H9 (cell line): ENCODE measurements around the gene DGUOK. TPM values are rescaled to one million over a fixed set of nuclear protein-coding genes. Genes with fewer than 3 reads are reported as not detected.

ENCODE experiments used
- DNase-seq: peaks from one replicate; pipeline ENCODE4 v3.0.0-alpha.2; 2017
- H2AFZ ChIP-seq: one replicate; pipeline ENCODE4 v1.6.1; 2013; ENCODE audit warnings: mild to moderate bottlenecking, low read length, control low read depth, moderate library complexity
- H2AK5ac ChIP-seq: 2 replicates; pipeline ENCODE4 v1.6.1; 2013; ENCODE audit warnings: low read length, control low read depth, mixed read lengths; ENCODE audit not compliant: insufficient read length
- H2BK120ac ChIP-seq: one replicate; pipeline ENCODE4 v1.6.1; 2013; ENCODE audit warnings: low read depth, mild to moderate bottlenecking, low read length, control low read depth, inconsistent platforms; ENCODE audit not compliant: poor library complexity, severe bottlenecking
- H2BK12ac ChIP-seq: 2 replicates; pipeline ENCODE4 v1.6.1; 2013; ENCODE audit warnings: low read length, control low read depth, mixed read lengths, low read depth; ENCODE audit not compliant: insufficient read length
- H2BK15ac ChIP-seq: 2 replicates; pipeline ENCODE4 v1.6.1; 2013; ENCODE audit warnings: low read depth, low read length, control low read depth
- H2BK20ac ChIP-seq: one replicate; pipeline ENCODE4 v1.6.1; 2013; ENCODE audit warnings: low read depth, mild to moderate bottlenecking, low read length, control low read depth, inconsistent platforms; ENCODE audit not compliant: poor library complexity, severe bottlenecking
- H2BK5ac ChIP-seq: 2 replicates; pipeline ENCODE4 v1.6.1; 2013; ENCODE audit warnings: low read length, control low read depth, mixed read lengths; ENCODE audit not compliant: insufficient read length
- H3K14ac ChIP-seq: 2 replicates; pipeline ENCODE4 v1.6.1; 2013; ENCODE audit warnings: low read length, control low read depth; ENCODE audit not compliant: insufficient read depth
- H3K18ac ChIP-seq: 2 replicates; pipeline ENCODE4 v1.6.1; 2013; ENCODE audit warnings: low read depth, mild to moderate bottlenecking, mixed read lengths, low read length, control low read depth; ENCODE audit not compliant: insufficient read length
- H3K23ac ChIP-seq: 2 replicates; pipeline ENCODE4 v1.6.1; 2013; ENCODE audit warnings: low read length, control low read depth, mixed read lengths, low read depth; ENCODE audit not compliant: insufficient read length
- H3K23me2 ChIP-seq: 2 replicates; pipeline ENCODE4 v1.6.1; 2013; ENCODE audit warnings: low read depth, mild to moderate bottlenecking, mixed read lengths, low read length, control low read depth; ENCODE audit not compliant: insufficient read length, poor library complexity, severe bottlenecking
- H3K27ac ChIP-seq: 2 replicates; pipeline ENCODE4 v1.5.1; 2013; ENCODE audit warnings: low read length, control low read depth, mixed read lengths, low read depth; ENCODE audit not compliant: insufficient read length
- H3K27me3 ChIP-seq: 2 replicates; pipeline ENCODE4 v1.6.1; 2013; ENCODE audit warnings: low read length, control low read depth, inconsistent platforms; ENCODE audit not compliant: insufficient read depth
- H3K4ac ChIP-seq: 2 replicates; pipeline ENCODE4 v1.6.1; 2013; ENCODE audit warnings: low read depth, mild to moderate bottlenecking, control low read depth, inconsistent platforms, low read length, moderate library complexity
- H3K4me1 ChIP-seq: 2 replicates; pipeline ENCODE4 v1.6.1; 2013; ENCODE audit warnings: low read length, control low read depth, inconsistent platforms; ENCODE audit not compliant: insufficient read depth
- H3K4me2 ChIP-seq: 2 replicates; pipeline ENCODE4 v1.6.1; 2013; ENCODE audit warnings: low read length, control low read depth, mixed read lengths; ENCODE audit not compliant: insufficient read length, insufficient read depth
- H3K56ac ChIP-seq: 2 replicates; pipeline ENCODE4 v1.6.1; 2013; ENCODE audit warnings: low read depth, mild to moderate bottlenecking, mixed read lengths, low read length, control low read depth; ENCODE audit not compliant: insufficient read length
- H3K79me1 ChIP-seq: 2 replicates; pipeline ENCODE4 v1.6.1; 2013; ENCODE audit warnings: low read depth, mild to moderate bottlenecking, moderate library complexity, low read length, control low read depth, inconsistent platforms; ENCODE audit not compliant: insufficient read depth, poor library complexity, severe bottlenecking
- H3K79me2 ChIP-seq: 2 replicates; pipeline ENCODE4 v1.6.1; 2013; ENCODE audit warnings: low read length, control low read depth, inconsistent platforms; ENCODE audit not compliant: insufficient read depth
- H3K9ac ChIP-seq: 2 replicates; pipeline ENCODE4 v1.6.1; 2013; ENCODE audit warnings: low read length, control low read depth, mixed read lengths; ENCODE audit not compliant: insufficient read length; ENCODE audit errors: extremely low read depth
- H3K9me3 ChIP-seq: one replicate; pipeline ENCODE4 v1.6.1; 2013; ENCODE audit warnings: low read depth, low read length, inconsistent platforms; ENCODE audit not compliant: control insufficient read depth
- H3T11ph ChIP-seq: one replicate; pipeline ENCODE4 v1.6.1; 2013; ENCODE audit warnings: mild to moderate bottlenecking, low read length, control low read depth, inconsistent platforms
- H4K20me1 ChIP-seq: one replicate; pipeline ENCODE4 v1.6.1; 2013; ENCODE audit not compliant: control insufficient read depth, insufficient read length, insufficient read depth
- H4K5ac ChIP-seq: 2 replicates; pipeline ENCODE4 v1.6.1; 2013; ENCODE audit warnings: low read depth, mild to moderate bottlenecking, mixed read lengths, low read length, control low read depth; ENCODE audit not compliant: insufficient read length
- H4K8ac ChIP-seq: replicated peaks from 2 replicates; pipeline ENCODE4 v1.6.1; 2013; ENCODE audit warnings: low read length, control low read depth, mixed read lengths, low read depth; ENCODE audit not compliant: insufficient read length
- H4K91ac ChIP-seq: 2 replicates; pipeline ENCODE4 v1.6.1; 2013; ENCODE audit warnings: low read depth, mild to moderate bottlenecking, moderate library complexity, mixed read lengths, low read length, control low read depth; ENCODE audit not compliant: insufficient read length
- H3K27ac Mint-ChIP-seq, 3 experiments: 2 replicates in 2 of 3; 3 replicates in 1 of 3; pipeline ENCODE4 v1.8.0; 2020 to 2021; ENCODE audit warnings: mixed read lengths in 3 of 3, mild to moderate bottlenecking in 1 of 3, moderate library complexity in 1 of 3
- H3K27me3 Mint-ChIP-seq: 2 replicates; pipeline ENCODE4 v1.8.0; 2021; ENCODE audit warnings: low read depth, mild to moderate bottlenecking, moderate library complexity, mixed read lengths
- H3K36me3 Mint-ChIP-seq, 3 experiments: 2 replicates in 2 of 3; 3 replicates in 1 of 3; pipeline ENCODE4 v1.8.0; 2020 to 2021; ENCODE audit warnings: low read depth in 3 of 3, mixed read lengths in 3 of 3; ENCODE audit not compliant: insufficient read depth in 1 of 3
- H3K4me1 Mint-ChIP-seq, 2 experiments: 2 replicates each; pipeline ENCODE4 v1.8.0; 2020; ENCODE audit warnings: mixed read lengths in 2 of 2
- H3K4me3 Mint-ChIP-seq, 2 experiments: 2 replicates in 1 of 2; 3 replicates in 1 of 2; pipeline ENCODE4 v1.8.0; 2020 to 2021; ENCODE audit warnings: mild to moderate bottlenecking in 2 of 2, mixed read lengths in 2 of 2, moderate library complexity in 1 of 2
- H3K9me3 Mint-ChIP-seq, 2 experiments: 2 replicates in 1 of 2; 3 replicates in 1 of 2; pipeline ENCODE4 v1.8.0; 2020; ENCODE audit warnings: mild to moderate bottlenecking in 2 of 2, mixed read lengths in 2 of 2, moderate library complexity in 1 of 2
- WGBS: extraction: QIAGEN DNeasy Blood & Tissue Kit; methylation state at CpG from one replicate; pipeline ENCODE4 v1.1.7; 2013; ENCODE audit warnings: missing lambda C conversion rate, low lambda C conversion rate, mixed read lengths; ENCODE audit not compliant: insufficient read length; ENCODE audit errors: extremely low coverage; 5-methylcytosine and 5-hydroxymethylcytosine counted together
- total RNA-seq: library from RNA; stranded (reverse); gene quantifications from 2 replicates; pipeline ENCODE4 v1.2.1, GENCODE V29; 2021
- TF ChIP-seq, protein P1 (sequence below): fragments of 200-600 bp; sonication (generic); conservative IDR thresholded peaks from 3 replicates; pipeline ENCODE4 v1.8.0; 2021; ENCODE audit warnings: antibody characterized with exemption, mild to moderate bottlenecking

The DGUOK gene
- total RNA-seq, 1 experiment from 2014 or later: 98.5 TPM

DNA sequence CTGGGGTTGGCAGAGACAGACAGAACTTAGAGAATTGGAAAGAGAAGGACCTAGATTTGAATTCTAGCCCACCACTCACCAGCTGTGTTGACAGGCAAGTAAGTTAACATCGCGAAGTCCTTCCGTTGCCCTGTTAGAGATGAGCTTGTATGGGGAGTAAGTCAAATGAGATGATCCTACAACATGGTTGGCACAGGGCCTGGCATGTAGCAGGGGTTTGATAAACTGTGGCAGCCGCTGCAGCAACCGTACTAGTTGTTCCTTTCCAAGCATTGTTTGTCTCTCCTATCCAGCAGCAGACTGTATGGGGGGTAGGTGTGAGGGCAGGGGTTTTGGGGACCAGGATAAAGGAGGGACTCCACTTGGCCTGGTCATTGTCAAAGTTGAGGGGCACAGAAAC is 74.0 kb downstream of the DGUOK start:
- Histone ChIP-seq H3K4me1 (peaks cover 4% of the 10 kb centered on the region; the same call in 1 of the 2 replicates), H3K27ac (no peak overlapping the region), H2BK120ac (no peak overlapping the region), H3K56ac (no peak overlapping the region), H3K9me3 (no peaks in the 10 kb centered on the region), H3K27me3 (no peaks in the 10 kb centered on the region; the same call in 1 of the 2 replicates), H3K79me2 (peaks cover 2% of the 10 kb centered on the region; the same call in 1 of the 2 replicates), H3K14ac (no peak overlapping the region), H2BK15ac (no peak overlapping the region), H2AFZ (no peak overlapping the region), H4K8ac (no peak overlapping the region), H2BK5ac (no peak overlapping the region), H3K23me2 (no peaks in the 10 kb centered on the region), H4K20me1 (no peaks in the 10 kb centered on the region), H3K23ac (no peak overlapping the region), H2BK12ac (no peak overlapping the region), H3K9ac (no peak overlapping the region), H3K4ac (no peak overlapping the region), H3K18ac (no peak overlapping the region), H4K91ac (no peak overlapping the region), H3K4me2 (no peak overlapping the region), H3T11ph (no peak overlapping the region), H2AK5ac (no peak overlapping the region), H4K5ac (no peak overlapping the region), H3K79me1 (no peaks in the 10 kb centered on the region), H2BK20ac (no peak overlapping the region)
- Mint-ChIP-seq H3K36me3 (peaks cover 0 to 7% (median 0%) of the 10 kb centered on the region in 3 experiments; a peak in 4 of 7 replicates), H3K9me3 (no peaks in the 10 kb centered on the region; a peak in 1 of 5 replicates), H3K4me3 (peak overlapping the region in 1 of 2 experiments; percentile 17; a peak in 2 of 5 replicates), H3K4me1 (peaks cover 62 to 74% of the 10 kb centered on the region in 2 experiments), H3K27ac (no peak overlapping the region), H3K27me3 (peaks cover 18% of the 10 kb centered on the region)
- TF ChIP-seq, protein P1, sequence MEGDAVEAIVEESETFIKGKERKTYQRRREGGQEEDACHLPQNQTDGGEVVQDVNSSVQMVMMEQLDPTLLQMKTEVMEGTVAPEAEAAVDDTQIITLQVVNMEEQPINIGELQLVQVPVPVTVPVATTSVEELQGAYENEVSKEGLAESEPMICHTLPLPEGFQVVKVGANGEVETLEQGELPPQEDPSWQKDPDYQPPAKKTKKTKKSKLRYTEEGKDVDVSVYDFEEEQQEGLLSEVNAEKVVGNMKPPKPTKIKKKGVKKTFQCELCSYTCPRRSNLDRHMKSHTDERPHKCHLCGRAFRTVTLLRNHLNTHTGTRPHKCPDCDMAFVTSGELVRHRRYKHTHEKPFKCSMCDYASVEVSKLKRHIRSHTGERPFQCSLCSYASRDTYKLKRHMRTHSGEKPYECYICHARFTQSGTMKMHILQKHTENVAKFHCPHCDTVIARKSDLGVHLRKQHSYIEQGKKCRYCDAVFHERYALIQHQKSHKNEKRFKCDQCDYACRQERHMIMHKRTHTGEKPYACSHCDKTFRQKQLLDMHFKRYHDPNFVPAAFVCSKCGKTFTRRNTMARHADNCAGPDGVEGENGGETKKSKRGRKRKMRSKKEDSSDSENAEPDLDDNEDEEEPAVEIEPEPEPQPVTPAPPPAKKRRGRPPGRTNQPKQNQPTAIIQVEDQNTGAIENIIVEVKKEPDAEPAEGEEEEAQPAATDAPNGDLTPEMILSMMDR: no peak
- no CpG with 5 or more reads among the region's 5 CpGs for whole genome bisulfite sequencing
- no peak for DNase-seq
